HL-60/S4 (cell line): ENCODE results near the gene OARD1.

Experiments used
- in situ Hi-C: fragments of 300-500 bp; cut with MboI; formaldehyde crosslinking; loops from 2 replicates; pipeline ENCODE4 v1.14.3; 2022; ENCODE audit warnings: low sequenced_read_pairs

The OARD1 gene

DNA sequence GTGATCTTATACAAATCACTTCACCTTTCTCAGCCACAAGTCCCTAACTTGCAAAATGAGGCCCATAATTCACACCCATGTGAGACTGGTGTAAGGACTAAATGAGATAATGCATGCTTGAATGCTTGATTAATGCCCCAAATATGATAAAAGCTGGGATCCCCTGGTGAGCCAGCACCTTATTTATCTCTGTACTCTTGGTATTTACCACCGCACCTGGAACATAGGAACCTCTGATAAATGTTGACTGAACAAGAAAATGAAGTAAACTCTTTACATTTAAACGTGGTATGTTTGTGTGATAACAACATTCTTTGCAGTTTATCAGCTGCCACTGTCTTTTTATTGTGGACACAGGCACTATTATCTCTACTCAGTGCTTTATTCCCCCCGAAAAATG lies 21.6 kb downstream of the OARD1 start:
- in situ Hi-C loops: no loop called here

DNA sequence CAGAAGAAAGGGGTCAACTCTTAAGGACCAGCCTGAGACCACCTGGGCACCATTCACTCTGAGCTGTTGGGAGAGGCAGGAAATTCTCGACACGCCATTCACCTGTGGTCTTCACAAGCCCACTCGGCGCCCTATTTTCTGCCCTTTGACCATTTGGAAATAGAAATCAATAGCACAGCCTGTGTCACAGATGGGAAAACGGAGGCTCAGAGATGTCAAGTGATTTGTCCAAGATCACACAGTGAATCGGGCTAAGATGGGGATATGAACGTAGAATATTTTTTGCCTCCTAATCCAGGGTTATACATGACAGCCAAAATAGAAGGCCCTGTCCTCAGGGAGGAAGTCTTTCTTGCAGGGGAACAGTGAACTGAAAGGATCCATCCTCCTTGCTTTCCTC lies 22.2 kb downstream of the OARD1 start:
- in situ Hi-C loops: no loop called here

- in situ Hi-C loops: no loop called here
These were observed 22.6 kb downstream of the OARD1 start for GRCh38 chr6:41049521-41049920.

DNA sequence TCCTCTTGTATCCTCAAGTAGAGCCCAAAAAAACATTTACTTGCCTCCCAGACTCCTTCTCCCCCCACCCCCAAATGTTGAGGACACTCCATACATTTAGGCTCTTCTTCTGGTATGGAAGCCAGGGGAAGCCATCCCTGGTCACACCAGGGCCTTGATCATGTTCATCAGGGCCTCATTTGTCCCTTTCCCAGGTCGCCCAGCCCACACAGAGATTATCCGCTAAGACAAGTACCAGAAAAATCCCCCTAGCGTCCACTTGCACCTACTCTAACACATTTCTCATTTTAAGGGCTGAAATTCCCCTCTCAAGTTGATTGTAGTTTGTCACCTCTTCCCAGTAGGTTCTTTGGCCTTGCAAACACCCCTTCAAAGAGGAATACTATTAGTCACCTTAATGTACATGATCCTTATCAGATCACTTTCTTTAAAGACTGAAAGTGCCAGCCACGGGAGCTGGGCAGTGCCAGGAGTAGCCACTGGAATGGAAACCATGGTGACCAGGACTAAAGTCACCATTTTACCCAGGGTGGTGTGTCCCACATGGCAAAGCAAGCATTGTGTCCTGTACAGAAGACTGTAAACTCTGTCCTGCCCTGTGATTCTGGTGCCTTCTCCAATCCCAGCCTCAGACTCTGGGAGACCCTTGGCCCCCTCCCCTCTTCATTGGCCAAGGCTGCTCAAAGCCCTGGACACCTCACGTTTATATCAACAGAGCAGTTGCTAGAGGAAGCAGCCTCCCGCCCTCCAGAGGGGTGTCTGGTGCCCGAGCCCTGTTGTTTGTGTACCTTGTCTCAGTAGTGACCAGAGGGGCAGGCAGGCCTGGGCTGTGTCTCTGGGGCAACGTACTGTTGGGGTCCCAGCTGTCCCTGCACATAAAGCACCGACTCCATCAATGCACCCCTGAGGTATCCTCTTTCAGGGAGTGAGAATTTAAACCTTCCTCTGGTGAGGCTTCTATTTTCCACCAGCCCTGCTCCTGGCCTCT lies 24.1 kb downstream of the OARD1 start:
- in situ Hi-C loops: no loop called here

GRCh38 chr6:41047306-41047705 lies 24.9 kb downstream of the OARD1 start:
- in situ Hi-C loops: no loop called here

DNA sequence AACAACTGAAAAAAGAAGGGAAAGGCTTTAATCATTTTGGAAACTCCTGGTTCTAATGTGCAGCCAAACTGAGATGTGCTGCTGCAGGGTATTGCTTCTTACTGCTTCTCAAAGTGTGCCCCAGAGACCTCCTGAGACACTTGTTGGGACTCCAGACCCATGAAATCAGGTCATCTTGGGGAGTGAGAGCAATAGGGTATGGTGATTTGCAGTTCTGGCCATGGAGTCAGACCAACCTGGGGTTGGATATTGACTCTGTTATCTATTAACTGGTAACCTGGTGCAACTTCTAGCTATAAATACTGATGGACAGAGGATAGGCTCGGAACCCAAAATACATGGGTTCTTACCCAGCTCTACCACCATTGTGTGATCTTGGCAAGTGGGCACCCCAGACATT lies 26.1 kb downstream of the OARD1 start:
- in situ Hi-C loops: no loop called here

GRCh38 chr6:41045664-41046063 lies 26.5 kb downstream of the OARD1 start:
- in situ Hi-C loops: no loop called here

- in situ Hi-C loops: no loop called here
These were observed 29.0 kb downstream of the OARD1 start for GRCh38 chr6:41043151-41043550.

GRCh38 chr6:41042226-41043055 lies 29.7 kb downstream of the OARD1 start, which contains the start of gene TSPO2:
TSPO2 (plus strand) TSS chr6:41042467; CDS start chr6:41042986, 519 bp downstream.
- in situ Hi-C loops: no loop called here

DNA sequence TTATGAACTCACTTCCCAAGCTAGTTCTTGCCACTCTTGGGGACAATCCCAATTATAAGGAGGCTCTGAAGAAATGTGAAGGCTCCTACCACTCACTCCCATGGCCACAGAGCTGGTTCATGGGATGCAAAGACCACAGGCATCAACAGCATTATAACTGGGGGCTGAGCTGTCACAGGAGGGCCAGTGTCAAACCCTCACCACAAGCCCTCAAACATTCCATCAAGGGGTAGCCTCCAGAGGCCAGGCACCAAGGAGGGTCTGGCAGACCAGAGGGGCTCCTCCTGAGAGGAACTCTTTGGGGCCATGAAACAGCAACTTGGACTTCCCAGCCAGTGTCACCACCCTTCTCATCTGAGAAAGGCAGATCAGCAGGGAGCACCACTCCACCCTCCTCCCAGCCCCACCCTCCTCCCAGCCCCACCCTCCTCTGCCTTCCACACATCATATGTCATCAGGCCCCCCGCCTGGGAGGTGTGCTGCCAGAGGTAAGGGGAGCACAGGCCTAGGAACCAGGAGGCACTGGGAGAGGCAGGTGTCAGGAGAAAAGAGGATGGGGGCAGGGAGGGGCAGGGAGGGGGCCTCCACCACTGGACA lies 31.1 kb downstream of the OARD1 start:
- in situ Hi-C loops: no loop called here

- in situ Hi-C loops: no loop called here
These were observed 31.8 kb downstream of the OARD1 start for GRCh38 chr6:41040101-41040939.

GRCh38 chr6:41039060-41039998 lies 32.8 kb downstream of the OARD1 start, which contains the start of gene UNC5CL:
UNC5CL (minus strand) TSS chr6:41039221; CDS start chr6:41035074, 4,147 bp downstream.
- in situ Hi-C loops: no loop called here

- in situ Hi-C loops: no loop called here
These were observed 34.0 kb downstream of the OARD1 start for GRCh38 chr6:41038205-41038604.

DNA sequence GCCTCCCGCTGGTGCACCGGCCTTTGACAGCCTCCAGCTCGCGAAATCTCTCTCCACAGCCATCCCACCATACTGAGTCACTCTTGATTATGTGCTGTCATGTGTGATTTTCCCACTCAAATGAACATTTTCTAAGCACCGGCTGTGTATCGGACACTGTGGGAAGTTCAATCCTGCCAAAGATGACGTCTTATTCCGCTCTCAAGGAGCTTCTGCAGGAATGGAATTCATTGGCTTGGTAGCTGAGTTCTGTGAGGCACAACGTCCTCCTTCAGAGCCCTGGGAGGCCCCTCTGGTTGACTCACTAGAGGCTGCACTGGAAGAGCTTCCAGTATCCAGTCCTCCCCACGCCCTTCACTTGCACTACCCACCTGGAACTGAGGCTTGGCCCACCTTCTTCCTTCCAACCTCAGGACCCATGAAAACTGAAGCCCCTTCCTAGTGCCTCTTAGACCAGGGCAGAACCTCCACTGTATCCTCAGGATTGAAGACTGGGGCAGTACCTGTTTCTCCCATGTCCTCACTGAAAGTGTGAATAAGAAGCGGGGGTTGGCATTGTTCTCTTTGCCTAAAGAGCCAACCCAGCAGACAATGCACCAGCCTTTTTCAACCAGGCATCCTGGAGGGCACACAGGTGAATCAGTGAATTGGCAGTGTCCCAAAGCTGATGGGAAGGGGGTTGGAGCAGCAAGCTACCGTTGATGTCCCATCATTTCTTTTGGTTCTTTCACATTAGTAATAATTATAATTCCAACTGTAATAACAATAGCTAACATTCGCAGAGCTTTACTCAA lies 34.9 kb downstream of the OARD1 start:
- in situ Hi-C loops: no loop called here

- in situ Hi-C loops: no loop called here
These were observed 35.6 kb downstream of the OARD1 start for GRCh38 chr6:41036601-41037000.

GRCh38 chr6:41036186-41036585 lies 36.0 kb downstream of the OARD1 start:
- in situ Hi-C loops: no loop called here

DNA sequence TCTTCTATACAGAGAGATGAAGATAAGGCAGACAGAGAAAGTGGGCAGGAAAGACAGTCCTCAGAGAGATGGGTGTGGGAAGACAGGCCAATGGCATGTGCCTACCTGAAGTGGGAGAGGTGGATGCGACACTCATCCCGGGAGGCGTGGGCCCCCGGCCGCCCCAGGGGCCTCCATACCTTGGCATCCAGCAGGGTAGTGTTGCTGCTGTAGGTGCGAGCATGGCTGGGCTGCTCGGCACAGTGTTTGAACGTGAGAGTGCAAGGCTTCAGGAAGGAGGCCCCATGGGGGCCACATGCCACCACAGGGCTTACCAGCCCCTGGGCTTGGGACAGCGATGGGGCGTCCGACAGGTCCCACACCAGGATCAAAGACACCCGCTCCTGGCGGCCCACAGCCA lies 38.4 kb downstream of the OARD1 start:
- in situ Hi-C loops: no loop called here

DNA sequence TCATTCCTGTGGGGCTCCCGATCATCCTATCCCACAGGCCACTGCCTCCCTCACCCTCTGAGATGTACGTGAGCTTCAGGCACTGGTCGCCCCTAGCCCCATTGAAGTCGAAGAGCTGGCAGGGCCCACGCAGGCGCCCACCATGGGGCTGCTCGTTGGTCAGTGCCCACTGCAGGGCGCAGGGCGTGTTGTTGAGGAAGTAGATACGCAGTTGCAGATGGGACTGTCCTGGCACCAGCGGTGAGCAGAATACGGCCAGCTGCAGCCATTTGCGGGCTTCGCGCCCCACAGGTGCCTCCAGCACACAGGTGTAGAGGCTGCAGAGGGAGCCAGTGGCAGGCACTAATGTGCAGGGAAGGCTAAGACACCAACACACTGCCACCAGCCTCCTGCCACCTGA lies 39.3 kb downstream of the OARD1 start:
- in situ Hi-C loops: no loop called here
